HG03060 (cell line): ENCODE measurements around the gene RPRD1B.

Source experiments
- ATAC-seq: cut with Tn5 transposase; IDR thresholded peaks from one replicate; pipeline ENCODE4 v1.9.1; 2021; ENCODE audit warnings: low read depth, moderate number of reproducible peaks; ENCODE audit not compliant: unreplicated experiment

The RPRD1B gene

GRCh38 chr20:38132910-38133501 is 99.5 kb downstream of the RPRD1B start:
- ATAC-seq, result no peak

- ATAC-seq, result no peak
Observed at GRCh38 chr20:38133680-38134426, 100.3 kb downstream of the RPRD1B start.

- no peak for ATAC-seq
Observed at GRCh38 chr20:38134427-38135270, 101.1 kb downstream of the RPRD1B start.

GRCh38 chr20:38135271-38135650 is 101.7 kb downstream of the RPRD1B start:
- ATAC-seq, result no peak

GRCh38 chr20:38135651-38136420 is 102.3 kb downstream of the RPRD1B start:
- ATAC-seq, result no peak

GRCh38 chr20:38136421-38137245 is 103.1 kb downstream of the RPRD1B start:
- no peak for ATAC-seq

GRCh38 chr20:38137441-38138037 is 104.0 kb downstream of the RPRD1B start:
- no peak for ATAC-seq

- ATAC-seq, result no peak
Observed at GRCh38 chr20:38138086-38138778, 104.7 kb downstream of the RPRD1B start.

- no peak for ATAC-seq
Observed at GRCh38 chr20:38139156-38139912, 105.8 kb downstream of the RPRD1B start.

- no peak for ATAC-seq
Observed at GRCh38 chr20:38139977-38140753, 106.6 kb downstream of the RPRD1B start.

- ATAC-seq, result no peak
Observed at GRCh38 chr20:38141204-38141888, 107.8 kb downstream of the RPRD1B start.
